PC-3 (cell line): ENCODE data around the gene LRP1B.

ENCODE experiments used
- EZH2phosphoT487 ChIP-seq: fragments of 300-600 bp; sonication (generic); IDR thresholded peaks from 2 replicates; pipeline ENCODE4 v1.6.1; 2018; ENCODE audit warnings: mild to moderate bottlenecking, antibody characterized with exemption, low read length, borderline replicate concordance
- TF ChIP-seq, protein P1 (sequence below): fragments of 300-600 bp; sonication (generic); conservative IDR thresholded peaks from 2 replicates; pipeline ENCODE4 v1.5.1; 2017; ENCODE audit warnings: antibody characterized with exemption, low read depth, mild to moderate bottlenecking, low read length

DNA sequence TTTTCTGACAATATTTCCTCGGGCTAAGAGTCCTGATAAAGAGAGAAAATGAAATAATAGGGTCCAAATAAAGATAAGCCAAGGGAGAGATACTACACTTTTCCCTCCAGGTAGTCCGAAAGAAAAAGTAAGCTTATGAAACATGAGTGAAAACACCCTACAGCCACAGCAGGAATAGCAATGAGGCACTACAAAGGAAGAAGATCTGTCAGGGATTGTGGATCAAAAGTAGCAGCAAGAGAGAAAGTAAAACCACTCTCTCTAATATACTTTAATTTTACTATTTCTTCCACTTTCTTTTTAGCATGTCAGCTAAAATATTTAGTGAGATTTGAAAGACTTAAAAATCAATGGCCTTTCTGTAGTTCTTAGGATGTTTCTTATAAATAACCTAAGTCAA lies 1601.8 kb downstream of the LRP1B start:
- TF ChIP-seq, protein P1, sequence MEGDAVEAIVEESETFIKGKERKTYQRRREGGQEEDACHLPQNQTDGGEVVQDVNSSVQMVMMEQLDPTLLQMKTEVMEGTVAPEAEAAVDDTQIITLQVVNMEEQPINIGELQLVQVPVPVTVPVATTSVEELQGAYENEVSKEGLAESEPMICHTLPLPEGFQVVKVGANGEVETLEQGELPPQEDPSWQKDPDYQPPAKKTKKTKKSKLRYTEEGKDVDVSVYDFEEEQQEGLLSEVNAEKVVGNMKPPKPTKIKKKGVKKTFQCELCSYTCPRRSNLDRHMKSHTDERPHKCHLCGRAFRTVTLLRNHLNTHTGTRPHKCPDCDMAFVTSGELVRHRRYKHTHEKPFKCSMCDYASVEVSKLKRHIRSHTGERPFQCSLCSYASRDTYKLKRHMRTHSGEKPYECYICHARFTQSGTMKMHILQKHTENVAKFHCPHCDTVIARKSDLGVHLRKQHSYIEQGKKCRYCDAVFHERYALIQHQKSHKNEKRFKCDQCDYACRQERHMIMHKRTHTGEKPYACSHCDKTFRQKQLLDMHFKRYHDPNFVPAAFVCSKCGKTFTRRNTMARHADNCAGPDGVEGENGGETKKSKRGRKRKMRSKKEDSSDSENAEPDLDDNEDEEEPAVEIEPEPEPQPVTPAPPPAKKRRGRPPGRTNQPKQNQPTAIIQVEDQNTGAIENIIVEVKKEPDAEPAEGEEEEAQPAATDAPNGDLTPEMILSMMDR, result no peak
- no peak for TF ChIP-seq EZH2phosphoT487
